Subcutaneous adipose tissue (tissue), 4 donors: ENCODE measurements around the gene ITGB1. TPM values are rescaled to one million over a fixed set of nuclear protein-coding genes. Genes with fewer than 3 reads are reported as not detected.

ENCODE experiments used
- CTCF ChIP-seq: fragments of 450-650 bp; IDR thresholded peaks from one replicate; pipeline ENCODE4 v1.5.1; 2016; ENCODE audit warnings: low read depth, mild to moderate bottlenecking, control low read depth, antibody characterized with exemption, moderate library complexity
- total RNA-seq, 4 donors: library from RNA; depleted of rRNA; stranded (reverse); fragments of >200 nt; gene quantifications; one replicate each; pipeline ENCODE4 v1.1.0, GENCODE V29; 2016

Gene ITGB1
- total RNA-seq, 4 donors from 2014 or later, result 794 to 1,994 (median 1,022) TPM

- TF ChIP-seq CTCF, result no peak
These were observed 25.8 kb downstream of the ITGB1 start for GRCh38 chr10:32932225-32932729.

GRCh38 chr10:32931593-32931992 lies 26.4 kb downstream of the ITGB1 start:
- no peak for TF ChIP-seq CTCF

GRCh38 chr10:32930036-32930435 lies 28.0 kb downstream of the ITGB1 start:
- no peak for TF ChIP-seq CTCF

GRCh38 chr10:32929634-32930033 lies 28.4 kb downstream of the ITGB1 start:
- no peak for TF ChIP-seq CTCF

GRCh38 chr10:32927750-32928149 lies 30.3 kb downstream of the ITGB1 start:
- no peak for TF ChIP-seq CTCF

GRCh38 chr10:32923849-32924248 lies 34.2 kb downstream of the ITGB1 start:
- TF ChIP-seq CTCF, result no peak

GRCh38 chr10:32923134-32923533 lies 34.9 kb downstream of the ITGB1 start:
- no peak for TF ChIP-seq CTCF
